K562 (cell line): ENCODE results near the gene ZSWIM4. TPM values are rescaled to one million over a fixed set of nuclear protein-coding genes. Genes with fewer than 3 reads are reported as not detected.
A peak's percentile ranks its signal among the peaks of the same experiment; 100 is the strongest.

Source experiments
- ARHGAP35 ChIP-seq: fragments of 450-650 bp; IDR thresholded peaks from 2 replicates; pipeline ENCODE4 v1.6.1; 2018; ENCODE audit not compliant: partially characterized antibody
- ATF7 ChIP-seq: fragments of 450-650 bp; IDR thresholded peaks from 2 replicates; pipeline ENCODE4 v1.7.1; 2014; ENCODE audit warnings: mild to moderate bottlenecking, moderate library complexity
- BRD9 ChIP-seq: fragments of 450-650 bp; IDR thresholded peaks from 2 replicates; pipeline ENCODE4 v1.6.1; 2018; ENCODE audit warnings: low read depth; ENCODE audit not compliant: partially characterized antibody
- CBFA2T3 ChIP-seq: fragments of 450-650 bp; IDR thresholded peaks from 2 replicates; pipeline ENCODE4 v1.6.1; 2017
- DPF2 ChIP-seq: fragments of 450-650 bp; IDR thresholded peaks from 2 replicates; pipeline ENCODE4 v1.6.1; 2016
- ELF4 ChIP-seq: fragments of 450-650 bp; formaldehyde crosslinking; IDR thresholded peaks from 2 replicates; pipeline ENCODE4 v1.4.0; 2022; ENCODE audit warnings: missing genetic modification characterization
- ESRRB ChIP-seq: fragments of 250-450 bp; sonication (Bioruptor Pico); IDR thresholded peaks from 2 replicates; pipeline ENCODE4 v1.5.0; 2020; ENCODE audit warnings: mild to moderate bottlenecking, moderate library complexity, borderline replicate concordance
- FOSL1 ChIP-seq: fragments of 200-800 bp; sonication (Bioruptor generic); conservative IDR thresholded peaks from 2 replicates; pipeline ENCODE4 v1.6.1; 2016; ENCODE audit warnings: missing genetic modification characterization, missing compliant biosample characterization
- HIVEP1 ChIP-seq: fragments of 250-450 bp; sonication (Bioruptor Pico); IDR thresholded peaks from 2 replicates; pipeline ENCODE4 v1.4.0; 2020; ENCODE audit warnings: mild to moderate bottlenecking
- KHSRP ChIP-seq: fragments of 450-650 bp; IDR thresholded peaks from 2 replicates; pipeline ENCODE4 v1.6.1; 2017
- KLF6 ChIP-seq: fragments of 250-450 bp; sonication (Bioruptor Pico); IDR thresholded peaks from 2 replicates; pipeline ENCODE4 v1.4.0; 2020; ENCODE audit warnings: mild to moderate bottlenecking, moderate library complexity, borderline replicate concordance
- MXI1 ChIP-seq: IDR thresholded peaks from 2 replicates; pipeline ENCODE4 v1.6.1; 2011; ENCODE audit warnings: low read depth, mild to moderate bottlenecking, improper control_type of control experiment, low read length
- NFE2L1 ChIP-seq: fragments of 450-650 bp; IDR thresholded peaks from 2 replicates; pipeline ENCODE4 v1.6.1; 2016; ENCODE audit warnings: missing genetic modification characterization, low read depth, mild to moderate bottlenecking, missing compliant biosample characterization, moderate library complexity, borderline replicate concordance
- NR2C2 ChIP-seq, 2 experiments: fragments of 200-800 bp in 1 of 2; sonication (Bioruptor generic) in 1 of 2; sonication (generic) in 1 of 2; formaldehyde crosslinking in 1 of 2; IDR thresholded peaks; 2 replicates each; pipeline versions ENCODE4 v1.6.1 to v1.8.0; 2016 to 2022; ENCODE audit warnings: mild to moderate bottlenecking in 1 of 2, missing compliant biosample characterization in 1 of 2, missing genetic modification characterization in 1 of 2, missing genetic modification reagents in 1 of 2
- SMARCA4 ChIP-seq: fragments of 450-650 bp; IDR thresholded peaks from 2 replicates; pipeline ENCODE4 v1.6.1; 2016
- VEZF1 ChIP-seq: fragments of 200-800 bp; sonication (Bioruptor generic); IDR thresholded peaks from 2 replicates; pipeline ENCODE4 v1.6.1; 2017; ENCODE audit warnings: missing genetic modification characterization, missing compliant biosample characterization
- XRCC5 ChIP-seq: fragments of 200-400 bp; formaldehyde crosslinking; IDR thresholded peaks from 2 replicates; pipeline ENCODE4 v1.6.1; 2017; ENCODE audit warnings: low read depth, mild to moderate bottlenecking, low read length
- YBX1 ChIP-seq: fragments of 450-650 bp; IDR thresholded peaks from 2 replicates; pipeline ENCODE4 v1.7.1; 2016; ENCODE audit warnings: mild to moderate bottlenecking
- ZNF133 ChIP-seq: fragments of 250-450 bp; sonication (Bioruptor Pico); IDR thresholded peaks from 2 replicates; pipeline ENCODE4 v1.4.0; 2020; ENCODE audit warnings: mild to moderate bottlenecking
- polyA plus RNA-seq, 8 experiments: library from polyadenylated mRNA; depleted of rRNA in 4 of 8; stranded (reverse) in 5 of 8; unstranded in 3 of 8; fragments of >200 nt; fragmentation: Nextera tagmentation in 2 of 8; fragmentation: Illumina TruSeq in 1 of 8; extraction: Ambion mirVana in 2 of 8; extraction: Trizol in 1 of 8; gene quantifications; 2 replicates each; pipeline versions ENCODE4 v1.2.1 to v1.2.3, GENCODE V29; 2011 to 2014; ENCODE audit warnings: inconsistent platforms in 1 of 8, missing spikeins in 1 of 8
- total RNA-seq, 7 experiments: library from RNA; depleted of rRNA in 6 of 7; stranded (reverse); fragments of >200 nt in 6 of 7; fragmentation: Illumina TruSeq in 2 of 7; extraction: Trizol in 2 of 7; gene quantifications; 2 replicates each; pipeline versions ENCODE4 v1.2.1 to v1.2.3, GENCODE V29; 2011 to 2021; ENCODE audit warnings: low replicate concordance in 1 of 7
- TF ChIP-seq, protein P1 (sequence below): conservative IDR thresholded peaks from 2 replicates; pipeline ENCODE4 v1.6.1; 2011; ENCODE audit warnings: low read depth, mild to moderate bottlenecking, low read length; ENCODE audit not compliant: control insufficient read depth
- TF ChIP-seq, protein P2 (sequence below): sonication (generic); formaldehyde crosslinking; IDR thresholded peaks from 2 replicates; pipeline ENCODE4 v1.8.0; 2022; ENCODE audit warnings: mild to moderate bottlenecking, missing genetic modification reagents

ZSWIM4 gene
- total and polyA plus RNA-seq, 9 of the 15 experiments (the other 6 are each of a cell fraction or from before 2014, with no cell fraction given), result 0.25 to 3.7 (median 0.79) TPM; not detected in 2

DNA sequence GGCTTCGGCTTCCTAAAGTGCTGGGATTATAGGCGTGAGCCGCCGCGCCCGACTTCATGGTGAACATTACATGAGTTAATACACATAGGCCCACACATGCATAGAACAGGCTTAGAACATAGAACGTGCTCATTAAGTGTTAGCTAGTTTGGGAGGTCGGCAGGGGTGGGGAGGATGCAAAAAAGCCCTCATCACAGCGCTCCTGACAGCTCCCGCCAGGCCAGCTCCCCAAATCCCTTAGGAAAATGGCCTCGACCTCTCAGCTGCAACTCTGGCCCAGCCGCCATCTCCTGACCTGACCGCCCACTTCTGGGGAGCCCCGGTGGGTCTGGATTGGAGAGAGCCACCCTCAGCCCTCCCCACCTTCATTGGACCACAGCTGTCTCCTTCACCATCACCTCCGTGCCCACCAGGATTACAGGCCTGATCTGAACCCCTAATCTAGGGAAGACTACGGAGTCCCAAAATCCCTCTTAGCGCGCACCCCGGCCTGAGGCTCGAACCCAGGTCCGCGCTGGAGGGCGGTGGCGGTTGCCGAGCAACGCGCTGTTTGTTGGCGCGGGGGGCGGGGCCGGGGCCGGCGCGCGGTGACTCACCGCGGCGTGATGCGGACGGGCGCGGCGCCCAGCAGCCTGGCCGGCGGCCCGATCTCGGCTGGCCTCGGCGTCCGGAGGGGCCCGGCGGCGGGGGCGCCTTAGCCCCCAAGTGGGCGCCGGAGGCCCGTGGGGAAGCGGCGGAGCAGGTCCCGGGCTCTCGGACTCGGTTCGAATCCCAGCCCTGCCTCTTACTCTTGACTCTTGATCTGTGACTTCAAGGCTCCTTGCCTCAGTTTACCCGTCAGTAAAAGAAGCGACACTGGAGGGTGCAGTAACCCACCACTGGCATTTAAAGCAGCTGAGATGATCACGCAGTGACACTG, 55.0 kb downstream of the ZSWIM4 start (continued):
- TF ChIP-seq, protein P1, sequence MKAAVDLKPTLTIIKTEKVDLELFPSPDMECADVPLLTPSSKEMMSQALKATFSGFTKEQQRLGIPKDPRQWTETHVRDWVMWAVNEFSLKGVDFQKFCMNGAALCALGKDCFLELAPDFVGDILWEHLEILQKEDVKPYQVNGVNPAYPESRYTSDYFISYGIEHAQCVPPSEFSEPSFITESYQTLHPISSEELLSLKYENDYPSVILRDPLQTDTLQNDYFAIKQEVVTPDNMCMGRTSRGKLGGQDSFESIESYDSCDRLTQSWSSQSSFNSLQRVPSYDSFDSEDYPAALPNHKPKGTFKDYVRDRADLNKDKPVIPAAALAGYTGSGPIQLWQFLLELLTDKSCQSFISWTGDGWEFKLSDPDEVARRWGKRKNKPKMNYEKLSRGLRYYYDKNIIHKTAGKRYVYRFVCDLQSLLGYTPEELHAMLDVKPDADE, result peak; percentile 40; the same call in 1 of the 2 replicates
- TF ChIP-seq NFE2L1 (tag) (no peak), MXI1 (no peak), XRCC5 (no peak), ATF7 (peak; percentile 55), HIVEP1 (CRISPR knock-in tag) (no peak), ARHGAP35 (no peak), YBX1 (no peak), CBFA2T3 (no peak), DPF2 (no peak), KHSRP (no peak), FOSL1 (tag) (no peak; the same call in 1 of the 2 replicates), KLF6 (no peak), ELF4 (CRISPR knock-in tag) (no peak), SMARCA4 (no peak), BRD9 (no peak), VEZF1 (CRISPR knock-in tag) (no peak; the same call in 1 of the 2 replicates), ZNF133 (CRISPR knock-in tag) (no peak), ESRRB (CRISPR knock-in tag) (no peak), NR2C2 (CRISPR knock-in tag; IDR thresholded peaks at IDR 0.05) (no peak), NR2C2 (tag; IDR thresholded peaks at IDR 0.05) (no peak)
- TF ChIP-seq, protein P2, sequence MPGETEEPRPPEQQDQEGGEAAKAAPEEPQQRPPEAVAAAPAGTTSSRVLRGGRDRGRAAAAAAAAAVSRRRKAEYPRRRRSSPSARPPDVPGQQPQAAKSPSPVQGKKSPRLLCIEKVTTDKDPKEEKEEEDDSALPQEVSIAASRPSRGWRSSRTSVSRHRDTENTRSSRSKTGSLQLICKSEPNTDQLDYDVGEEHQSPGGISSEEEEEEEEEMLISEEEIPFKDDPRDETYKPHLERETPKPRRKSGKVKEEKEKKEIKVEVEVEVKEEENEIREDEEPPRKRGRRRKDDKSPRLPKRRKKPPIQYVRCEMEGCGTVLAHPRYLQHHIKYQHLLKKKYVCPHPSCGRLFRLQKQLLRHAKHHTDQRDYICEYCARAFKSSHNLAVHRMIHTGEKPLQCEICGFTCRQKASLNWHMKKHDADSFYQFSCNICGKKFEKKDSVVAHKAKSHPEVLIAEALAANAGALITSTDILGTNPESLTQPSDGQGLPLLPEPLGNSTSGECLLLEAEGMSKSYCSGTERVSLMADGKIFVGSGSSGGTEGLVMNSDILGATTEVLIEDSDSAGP (CRISPR knock-in tag), result no peak
